HFFc6 (cell line): ENCODE measurements around the gene CCDC149. TPM values are rescaled to one million over a fixed set of nuclear protein-coding genes. Genes with fewer than 3 reads are reported as not detected.

ENCODE experiments used
- DNase-seq: peaks from one replicate; pipeline ENCODE4 v3.0.0-alpha.2; 2018
- H3K27ac Mint-ChIP-seq: 2 replicates; pipeline ENCODE4 v1.8.0; 2020; ENCODE audit warnings: mild to moderate bottlenecking, mixed read lengths
- H3K27me3 Mint-ChIP-seq: 2 replicates; pipeline ENCODE4 v1.8.0; 2021; ENCODE audit warnings: mild to moderate bottlenecking, moderate library complexity, mixed read lengths; ENCODE audit not compliant: insufficient read depth
- H3K36me3 Mint-ChIP-seq: 2 replicates; pipeline ENCODE4 v1.8.0; 2021; ENCODE audit warnings: low read depth, mixed read lengths
- H3K4me1 Mint-ChIP-seq: 2 replicates; pipeline ENCODE4 v1.8.0; 2020; ENCODE audit warnings: low read depth, mixed read lengths
- H3K4me3 Mint-ChIP-seq: 2 replicates; pipeline ENCODE4 v1.8.0; 2020; ENCODE audit warnings: mild to moderate bottlenecking, moderate library complexity, mixed read lengths
- H3K9me3 Mint-ChIP-seq: 2 replicates; pipeline ENCODE4 v1.8.0; 2020; ENCODE audit warnings: mild to moderate bottlenecking, mixed read lengths
- CTCF ChIP-seq: fragments of 200-600 bp; sonication (generic); IDR thresholded peaks from 2 replicates; pipeline ENCODE4 v1.5.0; 2021; ENCODE audit warnings: antibody characterized with exemption, mild to moderate bottlenecking
- total RNA-seq, 6 experiments: library from RNA; stranded (reverse); fragmentation: NEBNext Ultra II Directional; extraction: Animal tissue kit (Norgen Biotek cat#: 25700); gene quantifications; 2 replicates in 1 of 6; 3 replicates in 5 of 6; pipeline ENCODE4 v1.2.3, GENCODE V29; 2021

The CCDC149 gene
- total RNA-seq, 6 experiments from 2014 or later, result 10.9 to 13.5 (median 12.9) TPM

DNA sequence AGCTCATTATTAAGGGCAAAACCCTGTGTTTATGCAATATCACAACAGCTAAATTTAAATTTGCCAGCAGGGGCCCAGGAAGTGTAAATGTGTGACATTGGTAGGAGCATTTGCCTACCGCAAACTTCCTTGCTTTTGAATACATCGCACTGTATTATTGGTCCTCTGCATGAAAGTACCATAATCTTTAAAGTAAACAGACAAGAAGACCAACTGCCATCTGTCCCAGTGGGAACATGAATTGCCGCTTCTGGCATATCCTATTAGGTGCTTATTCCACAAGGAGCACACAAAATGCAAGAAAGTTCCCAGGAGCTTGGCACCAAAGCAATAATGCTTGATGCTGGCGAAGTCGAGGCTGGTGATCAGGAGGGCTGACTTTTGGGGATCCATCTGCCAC is 66.1 kb downstream of the CCDC149 start:
- Mint-ChIP-seq H3K36me3 (no peaks in the 10 kb centered on the region), H3K27ac (no peak overlapping the region), H3K4me1 (peaks cover 29% of the 10 kb centered on the region), H3K4me3 (no peak overlapping the region), H3K27me3 (no peaks in the 10 kb centered on the region; the same call in 1 of the 2 replicates), H3K9me3 (no peaks in the 10 kb centered on the region)
- no peak for TF ChIP-seq CTCF
- no peak for DNase-seq

DNA sequence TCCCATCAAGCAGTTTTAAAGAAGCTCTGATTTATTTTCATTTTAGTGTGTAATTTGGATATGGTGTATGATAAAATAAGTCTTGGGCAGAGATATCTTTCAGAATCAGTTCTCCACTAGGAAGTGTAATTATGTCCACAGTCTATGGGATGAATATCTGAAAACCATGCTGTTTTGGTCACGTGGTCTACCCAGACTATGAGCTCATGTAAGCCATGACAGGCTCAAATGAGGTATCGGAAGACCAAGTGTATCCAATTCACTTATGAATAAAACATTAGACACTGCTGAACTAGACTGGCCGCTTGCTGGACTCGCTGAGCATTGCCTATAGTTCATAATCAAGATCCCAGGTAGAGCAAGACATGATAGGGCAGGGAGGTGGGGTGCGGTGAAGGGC is 66.9 kb downstream of the CCDC149 start:
- Mint-ChIP-seq H3K36me3 (no peaks in the 10 kb centered on the region; the same call in 1 of the 2 replicates), H3K4me1 (peaks cover 20% of the 10 kb centered on the region), H3K4me3 (no peak overlapping the region), H3K9me3 (no peaks in the 10 kb centered on the region), H3K27me3 (no peaks in the 10 kb centered on the region; the same call in 1 of the 2 replicates), H3K27ac (no peak overlapping the region)
- DNase-seq, result no peak
- no peak for TF ChIP-seq CTCF

DNA sequence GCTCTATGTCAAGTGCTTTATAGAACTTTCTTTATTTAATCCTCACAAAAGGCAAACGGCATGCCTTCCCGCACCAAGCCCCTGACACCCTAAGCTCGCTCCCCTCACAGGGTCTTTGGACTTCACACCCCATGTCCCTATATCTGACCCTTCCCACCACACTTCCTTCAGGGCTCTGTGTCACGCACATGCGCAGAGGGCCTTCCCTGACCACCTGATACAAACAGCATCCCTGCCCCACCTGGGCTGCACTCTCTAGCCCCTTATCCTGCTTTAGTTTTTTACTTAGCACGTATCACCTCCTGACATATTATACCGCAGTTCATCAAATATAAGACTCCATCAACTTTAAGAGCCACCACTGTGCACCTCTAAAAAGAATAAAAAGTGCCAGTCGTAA is 67.7 kb downstream of the CCDC149 start:
- Mint-ChIP-seq H3K36me3 (no peaks in the 10 kb centered on the region; the same call in 1 of the 2 replicates), H3K4me1 (peaks cover 13% of the 10 kb centered on the region), H3K9me3 (no peaks in the 10 kb centered on the region), H3K4me3 (no peak overlapping the region), H3K27me3 (no peaks in the 10 kb centered on the region; the same call in 1 of the 2 replicates), H3K27ac (no peak overlapping the region)
- DNase-seq, result no peak
- no peak for TF ChIP-seq CTCF

- no peaks in the 10 kb centered on the region for H3K4me1 Mint-ChIP-seq
- H3K4me3 Mint-ChIP-seq, result no peak overlapping the region
- no peak overlapping the region for H3K27ac Mint-ChIP-seq
- no peaks in the 10 kb centered on the region; the same call in 1 of the 2 replicates for H3K36me3 Mint-ChIP-seq
- DNase-seq, result no peak
- TF ChIP-seq CTCF, result no peak
- H3K9me3 Mint-ChIP-seq, result no peaks in the 10 kb centered on the region
- no peaks in the 10 kb centered on the region; the same call in 1 of the 2 replicates for H3K27me3 Mint-ChIP-seq
Observed at GRCh38 chr4:24843096-24843495, 69.7 kb downstream of the CCDC149 start.

- no peak for TF ChIP-seq CTCF
- H3K4me3 Mint-ChIP-seq, result no peak overlapping the region
- DNase-seq, result no peak
- no peaks in the 10 kb centered on the region for H3K9me3 Mint-ChIP-seq
- H3K27ac Mint-ChIP-seq, result no peak overlapping the region
- no peaks in the 10 kb centered on the region; the same call in 1 of the 2 replicates for H3K27me3 Mint-ChIP-seq
- no peaks in the 10 kb centered on the region; the same call in 1 of the 2 replicates for H3K36me3 Mint-ChIP-seq
- H3K4me1 Mint-ChIP-seq, result no peaks in the 10 kb centered on the region
Observed at GRCh38 chr4:24842356-24842755, 70.5 kb downstream of the CCDC149 start.
